CD4-positive, CD25-positive, alpha-beta regulatory T cell (primary cell): ENCODE measurements around the gene DAZAP2. TPM values are rescaled to one million over a fixed set of nuclear protein-coding genes. Genes with fewer than 3 reads are reported as not detected.

Experiments
- ATAC-seq, 2 donors: fragments of 150-1000 bp; cut with Tn5 transposase; one replicate each; pipeline ENCODE4 v1.10.0; 2021; ENCODE audit warnings: low read depth in 2 of 2, moderate number of reproducible peaks in 2 of 2, moderate library complexity in 1 of 2
- DNase-seq, 3 donors: peaks; one replicate each; pipeline versions ENCODE4 v3.0.0 to v3.0.0-alpha.2; 2012 to 2022; ENCODE audit warnings: mixed read lengths in 1 of 3
- H3K27ac ChIP-seq: one replicate; pipeline ENCODE4 v1.7.0; 2013; ENCODE audit warnings: mild to moderate bottlenecking, low read length; ENCODE audit not compliant: insufficient read depth, poor library complexity, severe bottlenecking
- H3K27me3 ChIP-seq: one replicate; pipeline ENCODE4 v1.7.0; 2013; ENCODE audit warnings: low read length; ENCODE audit not compliant: control insufficient read depth, insufficient read depth
- H3K36me3 ChIP-seq: one replicate; pipeline ENCODE4 v1.7.0; 2013; ENCODE audit warnings: mild to moderate bottlenecking, low read length, moderate library complexity; ENCODE audit not compliant: control insufficient read depth, insufficient read depth
- H3K4me1 ChIP-seq: 2 replicates; pipeline ENCODE4 v1.7.0; 2013; ENCODE audit warnings: mild to moderate bottlenecking, low read length; ENCODE audit not compliant: insufficient read depth, control insufficient read depth, poor library complexity, severe bottlenecking
- H3K4me3 ChIP-seq: one replicate; pipeline ENCODE4 v1.7.0; 2013; ENCODE audit warnings: low read depth, mild to moderate bottlenecking, low read length, moderate library complexity
- H3K9me3 ChIP-seq, 2 experiments: 1 replicate in 1 of 2; 2 replicates in 1 of 2; pipeline ENCODE4 v1.7.0; 2013; ENCODE audit warnings: low read length in 2 of 2, mild to moderate bottlenecking in 1 of 2, moderate library complexity in 1 of 2; ENCODE audit not compliant: control insufficient read depth in 2 of 2
- H3K27ac Mint-ChIP-seq, 3 donors: one replicate each; pipeline ENCODE4 v1.8.0; 2020 to 2022; ENCODE audit warnings: mild to moderate bottlenecking in 3 of 3, mixed read lengths in 3 of 3, moderate library complexity in 2 of 3
- H3K27me3 Mint-ChIP-seq: one replicate; pipeline ENCODE4 v1.8.0; 2022; ENCODE audit warnings: mild to moderate bottlenecking, mixed read lengths
- H3K36me3 Mint-ChIP-seq: one replicate; pipeline ENCODE4 v1.8.0; 2020; ENCODE audit warnings: mixed read lengths
- H3K4me1 Mint-ChIP-seq, 4 donors: one replicate each; pipeline ENCODE4 v1.8.0; 2020 to 2022; ENCODE audit warnings: mixed read lengths in 4 of 4, mild to moderate bottlenecking in 1 of 4
- H3K4me3 Mint-ChIP-seq, 4 donors: one replicate each; pipeline ENCODE4 v1.8.0; 2020 to 2022; ENCODE audit warnings: mild to moderate bottlenecking in 4 of 4, mixed read lengths in 4 of 4, moderate library complexity in 3 of 4
- H3K9me3 Mint-ChIP-seq, 7 donors: one replicate each; pipeline ENCODE4 v1.8.0; 2020 to 2022; ENCODE audit warnings: mixed read lengths in 7 of 7, mild to moderate bottlenecking in 3 of 7, moderate library complexity in 2 of 7
- polyA plus RNA-seq, 4 donors: library from polyadenylated mRNA; unstranded; fragments of 300-500 nt; fragmentation: Illumina TruSeq; gene quantifications; one replicate each; pipeline ENCODE4 v1.2.3, GENCODE V29; 2021
- total RNA-seq: library from RNA; stranded (reverse); gene quantifications from one replicate; pipeline ENCODE4 v1.2.3, GENCODE V29; 2022

Gene DAZAP2
- total RNA-seq (338 TPM), polyA plus RNA-seq (1,000 to 10,000 TPM; 1,508 to 1,956 (median 1,583) TPM)

GRCh38 chr12:51238510-51239334, at the start of gene DAZAP2:
Gene DAZAP2 (plus strand): TSS chr12:51238826. CDS start chr12:51238908, 82 bp downstream.
- Histone ChIP-seq H3K27me3 (no peaks in the 10 kb centered on the region), H3K9me3 (no peaks in the 10 kb centered on the region), H3K36me3 (peaks cover 36% of the 10 kb centered on the region), H3K27ac (peak within 1 kb of the TSS; percentile 100), H3K4me1 (peaks cover 36% of the 10 kb centered on the region), H3K4me3 (peak within 1 kb of the TSS; percentile 86)
- ATAC-seq = peak; percentile 90 to 91
- H3K27me3 Mint-ChIP-seq = peaks cover 14% of the 10 kb centered on the region
- peak within 1 kb of the TSS; percentile 99 to 100 (median 100) for H3K27ac Mint-ChIP-seq
- peak; percentile 93 to 97 (median 94) for DNase-seq
- no peaks in the 10 kb centered on the region for H3K9me3 Mint-ChIP-seq
- peaks cover 31% of the 10 kb centered on the region for H3K36me3 Mint-ChIP-seq
- peaks cover 18 to 50% (median 40%) of the 10 kb centered on the region in 4 donors for H3K4me1 Mint-ChIP-seq
- peak within 1 kb of the TSS; percentile 95 to 99 (median 98) for H3K4me3 Mint-ChIP-seq

GRCh38 chr12:51189790-51190355, 48.8 kb upstream of the DAZAP2 start:
- no peak overlapping the region for H3K4me3 Mint-ChIP-seq
- Histone ChIP-seq H3K4me1 (no peaks in the 10 kb centered on the region), H3K9me3 (no peaks in the 10 kb centered on the region), H3K36me3 (peaks cover 16% of the 10 kb centered on the region), H3K27ac (no peak overlapping the region), H3K27me3 (no peaks in the 10 kb centered on the region), H3K4me3 (no peak overlapping the region)
- peaks cover 0 to 2% (median 0%) of the 10 kb centered on the region in 7 donors for H3K9me3 Mint-ChIP-seq
- H3K27me3 Mint-ChIP-seq = no peaks in the 10 kb centered on the region
- H3K36me3 Mint-ChIP-seq = peaks cover 26% of the 10 kb centered on the region
- ATAC-seq (no peak), DNase-seq (no peak)
- H3K27ac Mint-ChIP-seq = no peak overlapping the region
- no peaks in the 10 kb centered on the region for H3K4me1 Mint-ChIP-seq

- H3K4me1 Mint-ChIP-seq = no peaks in the 10 kb centered on the region
- Histone ChIP-seq H3K4me1 (no peaks in the 10 kb centered on the region), H3K27ac (no peak overlapping the region), H3K27me3 (no peaks in the 10 kb centered on the region), H3K9me3 (no peaks in the 10 kb centered on the region), H3K4me3 (no peak overlapping the region), H3K36me3 (peaks cover 16% of the 10 kb centered on the region)
- peaks cover 30% of the 10 kb centered on the region for H3K36me3 Mint-ChIP-seq
- ATAC-seq (no peak), DNase-seq (no peak)
- H3K4me3 Mint-ChIP-seq = no peak overlapping the region
- peak overlapping the region in 1 of 3 donors; percentile 16 for H3K27ac Mint-ChIP-seq
- peaks cover 0 to 2% (median 0%) of the 10 kb centered on the region in 7 donors for H3K9me3 Mint-ChIP-seq
- no peaks in the 10 kb centered on the region for H3K27me3 Mint-ChIP-seq
These were observed 47.8 kb upstream of the DAZAP2 start for GRCh38 chr12:51190820-51191219.

GRCh38 chr12:51191516-51192283, 46.9 kb upstream of the DAZAP2 start:
- H3K4me3 Mint-ChIP-seq = no peak overlapping the region
- H3K27ac Mint-ChIP-seq = no peak overlapping the region
- DNase-seq = no peak
- Histone ChIP-seq H3K27me3 (no peaks in the 10 kb centered on the region), H3K4me3 (no peak overlapping the region), H3K4me1 (no peaks in the 10 kb centered on the region), H3K27ac (no peak overlapping the region), H3K9me3 (no peaks in the 10 kb centered on the region), H3K36me3 (peaks cover 16% of the 10 kb centered on the region)
- peaks cover 34% of the 10 kb centered on the region for H3K36me3 Mint-ChIP-seq
- H3K4me1 Mint-ChIP-seq = no peaks in the 10 kb centered on the region
- ATAC-seq = no peak
- H3K9me3 Mint-ChIP-seq = peaks cover 0 to 2% (median 0%) of the 10 kb centered on the region in 7 donors
- H3K27me3 Mint-ChIP-seq = no peaks in the 10 kb centered on the region

GRCh38 chr12:51192284-51192671, 46.3 kb upstream of the DAZAP2 start:
- Histone ChIP-seq H3K36me3 (peaks cover 16% of the 10 kb centered on the region), H3K27ac (no peak overlapping the region), H3K4me3 (no peak overlapping the region), H3K27me3 (no peaks in the 10 kb centered on the region), H3K4me1 (no peaks in the 10 kb centered on the region), H3K9me3 (no peaks in the 10 kb centered on the region)
- H3K4me1 Mint-ChIP-seq = no peaks in the 10 kb centered on the region
- ATAC-seq (no peak), DNase-seq (no peak)
- peaks cover 35% of the 10 kb centered on the region for H3K36me3 Mint-ChIP-seq
- H3K4me3 Mint-ChIP-seq = no peak overlapping the region
- no peak overlapping the region for H3K27ac Mint-ChIP-seq
- peaks cover 0 to 2% (median 0%) of the 10 kb centered on the region in 7 donors for H3K9me3 Mint-ChIP-seq
- no peaks in the 10 kb centered on the region for H3K27me3 Mint-ChIP-seq

GRCh38 chr12:51195841-51196240, 42.8 kb upstream of the DAZAP2 start:
- no peak overlapping the region for H3K27ac Mint-ChIP-seq
- Histone ChIP-seq H3K27me3 (no peaks in the 10 kb centered on the region), H3K4me3 (no peak overlapping the region), H3K27ac (no peak overlapping the region), H3K9me3 (no peaks in the 10 kb centered on the region), H3K36me3 (peaks cover 6% of the 10 kb centered on the region), H3K4me1 (no peaks in the 10 kb centered on the region)
- no peak overlapping the region for H3K4me3 Mint-ChIP-seq
- ATAC-seq (no peak), DNase-seq (no peak)
- H3K4me1 Mint-ChIP-seq = no peaks in the 10 kb centered on the region
- no peaks in the 10 kb centered on the region for H3K27me3 Mint-ChIP-seq
- peaks cover 26% of the 10 kb centered on the region for H3K36me3 Mint-ChIP-seq
- H3K9me3 Mint-ChIP-seq = peaks cover 0 to 2% (median 0%) of the 10 kb centered on the region in 7 donors

- H3K27ac Mint-ChIP-seq = peak overlapping the region in 1 of 3 donors; percentile 42
- ATAC-seq = no peak
These were observed 42.1 kb upstream of the DAZAP2 start for GRCh38 chr12:51196547-51196946.

More at GRCh38 chr12:51196547-51196946, 42.1 kb upstream of the DAZAP2 start:
- Histone ChIP-seq H3K9me3 (no peaks in the 10 kb centered on the region), H3K27me3 (no peaks in the 10 kb centered on the region), H3K4me3 (no peak overlapping the region), H3K36me3 (peaks cover under 1% of the 10 kb centered on the region), H3K4me1 (no peaks in the 10 kb centered on the region), H3K27ac (no peak overlapping the region)
- no peaks in the 10 kb centered on the region for H3K27me3 Mint-ChIP-seq
- H3K36me3 Mint-ChIP-seq = peaks cover 23% of the 10 kb centered on the region
- no peaks in the 10 kb centered on the region for H3K4me1 Mint-ChIP-seq
- H3K4me3 Mint-ChIP-seq = no peak overlapping the region
- H3K9me3 Mint-ChIP-seq = peaks cover 0 to 2% (median 0%) of the 10 kb centered on the region in 7 donors
- no peak for DNase-seq
